GM12891 (cell line): ENCODE data around the gene TBC1D22A.

Experiments
- DNase-seq: peaks from one replicate; pipeline ENCODE4 v3.0.0; 2011; ENCODE audit warnings: low spot score; ENCODE audit not compliant: insufficient read length
- FAIRE-seq: peaks from 2 replicates; lab custom pipeline; 2011; peaks lifted over from hg19 to GRCh38; lab: Jason Lieb, UNC
- PAX5 ChIP-seq: IDR thresholded peaks from 2 replicates; pipeline ENCODE4 v1.6.1; 2011; ENCODE audit warnings: low read length, moderate library complexity, mild to moderate bottlenecking; ENCODE audit not compliant: insufficient read depth, severe bottlenecking
- POLR2A ChIP-seq: IDR thresholded peaks from 2 replicates; pipeline ENCODE4 v1.6.1; 2011; ENCODE audit warnings: low read depth, low read length, control low read depth
- POLR2AphosphoS5 ChIP-seq: IDR thresholded peaks from 2 replicates; pipeline ENCODE4 v1.6.1; 2011; ENCODE audit warnings: low read depth, low read length, control low read depth
- POU2F2 ChIP-seq: IDR thresholded peaks from 2 replicates; pipeline ENCODE4 v1.6.1; 2011; ENCODE audit warnings: low read depth, mild to moderate bottlenecking, control low read depth, low read length, moderate library complexity
- SPI1 ChIP-seq: IDR thresholded peaks from 2 replicates; pipeline ENCODE4 v1.6.1; 2011; ENCODE audit warnings: low read depth, low read length, control low read depth
- TAF1 ChIP-seq: IDR thresholded peaks from 2 replicates; pipeline ENCODE4 v1.6.1; 2011; ENCODE audit warnings: low read depth, low read length, control low read depth

Gene TBC1D22A

DNA sequence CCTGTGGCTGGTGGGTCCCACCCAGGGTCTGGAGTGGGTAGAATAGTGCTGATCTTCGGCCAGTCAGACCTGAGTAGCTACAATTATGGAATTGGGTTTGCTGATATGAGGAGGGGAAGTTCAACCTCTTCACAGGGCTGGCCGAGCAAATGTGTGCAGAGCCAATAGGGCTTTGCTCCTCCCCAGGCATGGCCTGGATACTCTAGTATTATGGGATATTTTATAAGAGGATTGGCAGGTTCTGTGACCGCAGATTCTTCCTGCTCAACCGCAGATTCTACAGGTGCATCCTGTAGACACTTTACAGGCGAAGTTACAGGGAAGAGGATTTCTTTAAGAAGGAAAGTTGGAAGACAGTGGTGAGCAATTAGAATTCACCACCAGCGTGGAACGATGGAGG lies 44.3 kb downstream of the TBC1D22A start:
- DNase-seq = no peak
- TF ChIP-seq POLR2AphosphoS5 (no peak), TAF1 (no peak), POLR2A (no peak), PAX5 (no peak), SPI1 (no peak)
- peak; percentile 78 for FAIRE-seq

DNA sequence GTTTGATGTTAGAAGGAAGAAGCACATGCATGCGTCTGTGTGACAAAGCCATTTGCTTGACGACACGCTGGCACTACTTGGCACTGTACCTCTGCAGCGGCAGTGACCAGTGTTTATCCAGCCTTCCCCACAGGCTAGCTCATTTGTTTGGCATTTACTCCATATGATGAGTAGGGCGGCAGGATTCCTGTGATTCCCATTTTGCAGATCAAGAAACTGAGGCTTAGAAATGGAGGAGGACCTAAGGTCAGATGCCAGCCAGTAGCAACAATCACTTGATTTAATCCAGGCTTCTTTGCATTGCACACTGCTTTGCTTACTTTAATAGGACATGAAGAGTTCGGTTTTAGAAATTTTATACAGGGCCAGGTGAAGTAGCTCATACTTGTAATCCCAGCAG lies 45.0 kb downstream of the TBC1D22A start:
- FAIRE-seq (peak; percentile 62), DNase-seq (no peak)
- TF ChIP-seq POLR2A = no peak
- TF ChIP-seq SPI1 = no peak
- no peak for TF ChIP-seq TAF1
- no peak for TF ChIP-seq POU2F2

DNA sequence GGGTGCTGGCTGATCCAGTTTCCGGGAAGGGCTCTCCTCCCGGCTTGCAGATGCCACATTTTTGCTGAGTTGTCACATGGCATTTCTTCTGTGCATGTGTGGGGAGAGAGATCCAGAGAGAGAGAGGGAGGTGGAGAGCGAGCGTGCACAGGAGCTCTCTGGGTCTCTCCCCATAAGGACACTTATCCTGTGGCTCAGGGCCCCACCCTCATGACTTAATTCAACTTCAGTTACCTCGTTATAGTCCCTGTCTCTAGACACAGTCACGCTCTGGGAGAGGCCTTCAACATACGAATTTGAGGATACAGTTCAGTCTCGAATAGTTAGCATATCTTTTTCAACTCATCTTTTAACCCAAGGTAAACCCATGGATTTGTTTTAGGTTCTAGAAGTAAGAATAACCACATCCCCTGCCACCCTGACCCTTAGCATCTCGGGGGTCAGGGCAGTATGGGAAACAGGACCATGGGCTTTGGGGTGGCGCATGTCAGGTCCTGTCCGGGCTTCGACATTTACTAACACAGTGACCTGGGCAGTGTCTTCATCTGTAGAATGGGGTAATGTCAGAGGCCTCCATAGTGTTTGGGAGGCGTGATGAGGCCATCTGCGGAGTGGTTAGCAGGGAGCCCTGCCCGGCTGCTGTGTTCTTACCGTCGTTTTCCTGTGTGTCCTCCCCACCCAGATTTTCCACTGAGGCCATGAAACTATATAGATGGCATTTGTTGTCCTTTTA lies 46.9 kb downstream of the TBC1D22A start:
- TF ChIP-seq POLR2AphosphoS5 = no peak
- TF ChIP-seq PAX5 = no peak
- TF ChIP-seq POLR2A = no peak
- TF ChIP-seq TAF1 = no peak
- TF ChIP-seq POU2F2 = no peak
- TF ChIP-seq SPI1 = no peak
- no peak for DNase-seq
- FAIRE-seq = no peak

DNA sequence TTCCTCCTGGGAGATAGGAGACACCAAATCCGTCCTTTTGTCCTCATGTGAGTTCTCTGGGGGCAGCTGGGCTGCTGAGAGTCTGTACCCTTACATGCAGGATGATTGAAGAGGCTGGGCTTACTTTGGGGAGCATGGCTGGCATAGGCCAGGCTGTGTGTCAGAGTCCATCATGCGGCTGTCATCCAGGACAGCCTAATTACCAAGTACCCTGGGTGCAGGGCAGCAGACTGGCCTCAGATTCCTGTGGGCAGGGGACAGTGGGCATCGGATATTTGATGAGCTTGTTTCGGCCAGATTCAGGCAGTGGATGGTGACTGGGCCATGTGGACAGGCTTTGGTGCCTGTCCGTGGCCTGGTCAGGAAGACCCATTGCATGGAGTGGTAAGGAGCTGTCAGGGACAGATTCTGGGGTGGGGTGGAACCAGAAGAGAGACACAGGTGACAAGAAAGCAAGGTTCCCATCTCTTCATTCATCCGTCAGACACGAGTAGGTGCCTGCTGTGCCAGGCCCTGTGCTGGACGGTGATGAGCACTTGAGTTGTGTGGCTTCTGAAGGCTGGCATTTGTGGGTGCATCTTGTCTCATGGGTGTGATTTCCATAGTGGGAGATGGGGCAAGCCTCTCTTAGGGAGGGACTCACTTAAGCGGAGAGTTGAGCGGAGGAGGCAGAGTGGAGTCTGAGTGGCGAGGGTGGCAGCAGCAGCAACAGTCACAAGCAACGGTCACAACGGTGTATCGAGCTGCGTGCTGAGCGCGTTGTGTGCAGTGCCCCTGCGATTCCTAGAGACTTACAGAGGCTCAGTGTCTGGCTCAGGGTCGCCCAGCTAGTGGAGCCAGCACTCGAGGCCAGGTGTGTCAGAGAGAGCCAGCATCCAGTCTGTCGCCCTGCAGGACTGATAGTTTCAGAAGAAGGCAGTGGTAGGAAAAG lies 48.7 kb downstream of the TBC1D22A start:
- no peak for FAIRE-seq
- no peak for DNase-seq
- TF ChIP-seq TAF1 = no peak
- TF ChIP-seq POU2F2 = no peak
- no peak for TF ChIP-seq POLR2A
- TF ChIP-seq PAX5 = no peak
- no peak for TF ChIP-seq SPI1
- TF ChIP-seq POLR2AphosphoS5 = no peak

DNA sequence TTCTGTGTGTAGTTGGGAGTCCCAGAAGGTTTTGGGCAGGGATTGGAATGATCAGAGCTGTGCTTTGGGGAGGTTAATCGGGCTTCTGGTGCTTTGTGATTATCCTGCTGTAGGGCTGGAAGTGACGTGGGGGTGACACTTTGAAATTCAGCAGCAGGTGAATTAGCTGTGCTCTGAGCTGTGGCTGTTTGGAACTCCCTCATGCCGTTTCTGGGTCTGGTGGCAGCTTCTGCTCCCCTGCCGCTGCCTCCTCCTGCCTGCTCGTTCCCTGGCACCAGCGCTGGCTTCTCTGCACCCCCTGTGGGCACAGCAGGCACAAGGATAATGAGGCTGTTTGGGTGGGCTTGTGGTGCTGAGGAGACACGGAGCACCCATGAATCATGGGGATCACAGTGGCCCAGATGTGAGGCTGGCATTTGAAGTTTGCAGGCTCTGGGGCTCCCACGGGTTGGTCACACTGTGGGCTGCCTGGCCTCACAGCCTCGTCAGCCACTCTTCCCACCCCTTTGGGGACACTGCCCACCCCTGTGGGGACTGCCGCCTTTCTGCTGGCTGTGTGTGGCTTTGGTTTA lies 49.7 kb downstream of the TBC1D22A start:
- no peak for DNase-seq
- TF ChIP-seq PAX5 = no peak
- no peak for TF ChIP-seq POLR2AphosphoS5
- no peak for TF ChIP-seq SPI1
- no peak for TF ChIP-seq POU2F2
- no peak for TF ChIP-seq POLR2A
- no peak for TF ChIP-seq TAF1
- FAIRE-seq = no peak

DNA sequence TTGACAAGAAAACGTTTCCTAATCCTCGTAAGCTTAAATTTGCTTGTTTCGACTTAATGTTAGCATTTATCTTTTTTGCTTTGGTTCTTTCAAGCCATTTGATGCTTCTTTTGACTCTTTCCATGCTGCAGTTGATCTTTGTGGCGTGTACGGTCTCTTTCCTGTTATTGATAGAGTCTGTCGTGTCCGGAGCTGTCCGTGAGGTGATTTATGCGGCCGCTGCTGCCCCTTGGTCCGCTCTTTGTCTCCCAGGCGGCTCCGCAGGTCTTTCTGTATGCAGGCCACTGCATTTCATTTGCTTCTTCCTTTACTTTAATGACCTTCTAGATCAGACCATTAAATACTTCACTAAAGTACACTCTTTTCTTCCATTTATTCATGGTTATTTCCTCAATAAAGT lies 50.3 kb downstream of the TBC1D22A start:
- TF ChIP-seq TAF1 (no peak), POLR2A (no peak), PAX5 (no peak), POU2F2 (no peak), POLR2AphosphoS5 (no peak), SPI1 (no peak)
- DNase-seq (no peak), FAIRE-seq (no peak)

DNA sequence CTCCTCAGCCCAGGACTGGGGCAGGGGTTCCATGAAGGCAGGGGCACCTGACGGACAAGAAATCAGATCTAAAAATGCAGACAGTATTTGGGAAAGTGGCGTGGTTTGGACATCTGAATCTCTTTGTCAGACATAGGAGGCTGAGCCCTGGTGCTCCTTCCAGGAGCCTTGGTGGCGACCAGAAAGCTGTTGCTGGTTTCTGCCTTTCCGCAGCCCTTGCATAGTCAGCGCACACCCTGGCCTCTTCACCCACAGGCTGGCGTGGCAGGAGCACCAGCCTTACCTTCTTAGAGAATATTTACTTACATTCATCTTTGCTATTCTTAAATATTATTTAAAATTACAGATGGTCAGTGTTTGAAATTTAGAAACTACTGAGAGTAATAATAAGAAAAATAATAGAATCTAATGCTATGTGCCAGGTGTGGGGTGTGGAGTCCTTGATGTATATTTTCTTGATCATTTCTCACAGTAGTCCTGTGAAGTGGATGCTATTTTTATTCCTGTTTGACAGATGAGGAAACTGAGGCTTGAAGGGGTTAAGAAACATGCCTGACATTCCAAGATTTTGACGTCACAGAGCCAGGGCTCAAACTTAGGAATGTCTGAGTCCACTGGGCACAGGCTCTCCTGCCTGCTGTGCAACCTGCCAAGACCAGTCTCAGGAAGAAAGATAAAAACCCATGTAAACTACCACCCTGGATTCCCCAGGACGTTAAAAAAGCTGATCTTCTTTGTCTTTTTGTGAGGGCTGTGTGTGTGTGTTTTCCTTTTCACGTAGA lies 51.6 kb downstream of the TBC1D22A start:
- FAIRE-seq = no peak
- DNase-seq = no peak
- TF ChIP-seq TAF1 = no peak
- no peak for TF ChIP-seq POLR2A
- TF ChIP-seq POU2F2 = no peak
- TF ChIP-seq PAX5 = no peak
- no peak for TF ChIP-seq SPI1
- TF ChIP-seq POLR2AphosphoS5 = no peak

DNA sequence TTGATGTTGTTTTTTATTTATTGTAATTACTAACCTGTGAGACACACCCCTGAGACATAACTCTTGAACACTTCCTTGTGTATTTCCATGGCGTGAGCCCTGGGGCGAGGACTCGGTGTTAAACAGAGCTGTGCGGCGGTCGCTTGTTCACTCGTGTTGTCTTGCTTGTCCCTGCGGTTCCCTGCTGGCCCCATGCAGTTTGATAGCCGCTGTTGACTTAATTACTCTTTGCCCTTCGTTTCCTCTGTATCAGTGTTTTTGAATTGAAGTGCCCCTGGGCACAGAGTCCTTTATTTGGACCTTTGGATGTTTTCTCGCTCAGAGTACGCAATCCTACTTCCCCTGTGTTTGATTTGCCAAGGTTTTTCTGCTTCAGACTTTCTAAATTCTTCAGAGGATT lies 52.7 kb downstream of the TBC1D22A start:
- FAIRE-seq = no peak
- no peak for TF ChIP-seq POLR2A
- TF ChIP-seq PAX5 = no peak
- TF ChIP-seq POLR2AphosphoS5 = no peak
- no peak for TF ChIP-seq POU2F2
- no peak for TF ChIP-seq TAF1
- no peak for TF ChIP-seq SPI1
- no peak for DNase-seq

DNA sequence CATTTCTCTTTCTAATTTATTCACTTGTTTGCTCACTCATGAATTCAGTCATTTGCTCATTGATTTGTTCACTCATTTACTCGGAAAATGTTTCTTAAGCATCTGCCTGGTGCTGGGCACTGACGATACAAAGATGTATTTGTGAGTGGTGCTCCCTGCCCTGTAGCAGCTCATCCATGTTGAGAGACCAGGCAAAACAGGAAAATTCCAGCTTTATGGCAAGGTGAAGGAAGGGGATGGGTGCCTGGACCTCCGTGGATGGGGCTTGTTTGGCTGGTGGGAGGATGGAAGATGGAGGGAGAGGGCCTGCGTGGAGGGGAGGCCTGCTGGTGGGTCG lies 53.1 kb downstream of the TBC1D22A start:
- DNase-seq = no peak
- FAIRE-seq = no peak
- no peak for TF ChIP-seq POLR2AphosphoS5
- TF ChIP-seq POU2F2 = no peak
- no peak for TF ChIP-seq SPI1
- no peak for TF ChIP-seq PAX5
- TF ChIP-seq POLR2A = no peak
- TF ChIP-seq TAF1 = no peak
